BJ (cell line): ENCODE data around the gene CTNNA1. TPM values are rescaled to one million over a fixed set of nuclear protein-coding genes. Genes with fewer than 3 reads are reported as not detected.
"Not testable (repeated sequence)": the region's sequence is repeated elsewhere in the genome, so short reads cannot be mapped to it uniquely, and the experiment has no call there.

ENCODE experiments used
- CTCF ChIA-PET: fragments of 350-600 bp; formaldehyde crosslinking; extraction: SDS; loops from one replicate; lab custom pipeline; 2021; ENCODE audit warnings: antibody characterized with exemption, inconsistent platforms; lab: Yijun Ruan, JAX
- POLR2A ChIA-PET: fragments of 300-600 bp; sonication (Branson Sonifier 250); formaldehyde crosslinking; extraction: SDS; loops from one replicate; lab custom pipeline; 2021; ENCODE audit warnings: antibody characterized with exemption; lab: Charles Lee
- DNase-seq: peaks from one replicate; pipeline ENCODE4 v3.0.0-alpha.2; 2011; ENCODE audit warnings: low read depth
- H3K27me3 ChIP-seq: 2 replicates; pipeline ENCODE4 v1.6.0; 2011; ENCODE audit warnings: low read length; ENCODE audit not compliant: control insufficient read depth, insufficient read depth
- H3K36me3 ChIP-seq: 2 replicates; pipeline ENCODE4 v1.5.1; 2011; ENCODE audit warnings: low read length; ENCODE audit not compliant: control insufficient read depth, insufficient read depth
- H3K4me3 ChIP-seq: 2 replicates; pipeline ENCODE4 v1.5.1; 2011; ENCODE audit warnings: low read depth, mild to moderate bottlenecking, control low read depth, low read length
- CTCF ChIP-seq: IDR thresholded peaks from 2 replicates; pipeline ENCODE4 v1.5.1; 2011; ENCODE audit warnings: low read depth, mild to moderate bottlenecking, control low read depth, inconsistent platforms, low read length, moderate library complexity; ENCODE audit not compliant: insufficient read depth
- polyA plus RNA-seq: library from polyadenylated mRNA; depleted of rRNA; stranded (reverse); fragments of >200 nt; gene quantifications from 2 replicates; pipeline ENCODE4 v1.2.3, GENCODE V29; 2011

The CTNNA1 gene
- polyA plus RNA-seq, 1 experiment = 169 TPM

- ChIA-PET CTCF (interaction anchor here (0.7 kb wide), 1 partner anchor 475 kb away, joined by 3 read pairs; no protein-coding TSS in a partner anchor), POLR2A (no interaction called here)
- no peak for DNase-seq
- H3K27me3 ChIP-seq = no peaks in the 10 kb centered on the region
- no peak for TF ChIP-seq CTCF
- H3K36me3 ChIP-seq = peaks cover 4% of the 10 kb centered on the region
- no peak overlapping the region for H3K4me3 ChIP-seq
Observed at GRCh38 chr5:138829341-138829740, 76.1 kb downstream of the CTNNA1 start.

GRCh38 chr5:138831703-138832102, 78.5 kb downstream of the CTNNA1 start:
- peak; percentile 23 for DNase-seq
- Histone ChIP-seq H3K36me3 (peaks cover 1% of the 10 kb centered on the region), H3K27me3 (no peaks in the 10 kb centered on the region), H3K4me3 (no peak overlapping the region)
- CTCF ChIA-PET = interaction anchor here (1.4 kb wide), 1 partner anchor 42 kb away, joined by 3 read pairs; no protein-coding TSS in a partner anchor
- TF ChIP-seq CTCF = no peak
- POLR2A ChIA-PET = no interaction called here

- DNase-seq = no peak
- H3K27me3 ChIP-seq = no peaks in the 10 kb centered on the region
- ChIA-PET POLR2A (no interaction called here), CTCF (interaction anchor here (1.4 kb wide), 1 partner anchor 43 kb away, joined by 3 read pairs; no protein-coding TSS in a partner anchor)
- peaks cover 1% of the 10 kb centered on the region for H3K36me3 ChIP-seq
- H3K4me3 ChIP-seq = no peak overlapping the region
- TF ChIP-seq CTCF = no peak
Observed at GRCh38 chr5:138832218-138832617, 79.0 kb downstream of the CTNNA1 start.

GRCh38 chr5:138833080-138833479, 79.9 kb downstream of the CTNNA1 start:
- ChIA-PET POLR2A (no interaction called here), CTCF (interaction anchor here (1.5 kb wide), 1 partner anchor 8 kb away, joined by 7 read pairs; no protein-coding TSS in a partner anchor)
- H3K36me3 ChIP-seq = no peaks in the 10 kb centered on the region
- H3K27me3 ChIP-seq = no peaks in the 10 kb centered on the region
- TF ChIP-seq CTCF = no peak
- no peak overlapping the region for H3K4me3 ChIP-seq
- DNase-seq = no peak

- Histone ChIP-seq H3K27me3 (no peaks in the 10 kb centered on the region), H3K4me3 (no peak overlapping the region), H3K36me3 (no peaks in the 10 kb centered on the region)
- no peak for DNase-seq
- ChIA-PET CTCF (interaction anchor here (0.6 to 1.5 kb wide), 5 partner anchors 8 to 330 kb away, joined by 3 to 7 read pairs (median 3); no protein-coding TSS in a partner anchor), POLR2A (no interaction called here)
- TF ChIP-seq CTCF = no peak
Observed at GRCh38 chr5:138833726-138834480, 80.7 kb downstream of the CTNNA1 start.

GRCh38 chr5:138834853-138835252, 81.6 kb downstream of the CTNNA1 start:
- DNase-seq, POLR2A ChIA-PET, H3K4me3 ChIP-seq, H3K36me3 ChIP-seq, H3K27me3 ChIP-seq: not testable (repeated sequence)
- CTCF ChIA-PET = interaction anchor here (1.1 to 1.5 kb wide), 3 partner anchors 9 to 21 kb away, joined by 3 to 5 read pairs (median 4); no protein-coding TSS in a partner anchor
